ENCODE data around the gene KCNJ18.
"Not testable (repeated sequence)": the region's sequence is repeated elsewhere in the genome, so short reads cannot be mapped to it uniquely, and the experiment has no call there.

The KCNJ18 gene

GRCh38 chr17:21696842-21697507 is 4.7 kb downstream of the KCNJ18 start:
- H3K9me3 ChIP-seq (ENCODE audit: insufficient read depth, low read length); H3K9ac ChIP-seq (ENCODE audit: insufficient read length, low read depth); H3K27me3 ChIP-seq (ENCODE audit: insufficient read depth, insufficient read length); DNase-seq (ENCODE audit: low read depth, low spot score); H3K4me3 ChIP-seq (ENCODE audit: insufficient read length, low read depth); H3K4me1 ChIP-seq (ENCODE audit: insufficient read depth, insufficient read length); H3K36me3 ChIP-seq (ENCODE audit: insufficient read depth, insufficient read length, low read length): not testable (repeated sequence)

GRCh38 chr17:21697508-21697860 is 5.2 kb downstream of the KCNJ18 start:
- H3K36me3 ChIP-seq (ENCODE audit: insufficient read depth, insufficient read length, low read length); H3K4me1 ChIP-seq (ENCODE audit: insufficient read depth, insufficient read length); H3K4me3 ChIP-seq (ENCODE audit: insufficient read length, low read depth); H3K27me3 ChIP-seq (ENCODE audit: insufficient read depth, insufficient read length); H3K9ac ChIP-seq (ENCODE audit: insufficient read length, low read depth); H3K9me3 ChIP-seq (ENCODE audit: insufficient read depth, low read length); DNase-seq (ENCODE audit: low read depth, low spot score): not testable (repeated sequence)

GRCh38 chr17:21698437-21699075 is 6.2 kb downstream of the KCNJ18 start:
- H3K27me3 ChIP-seq (ENCODE audit: insufficient read depth, insufficient read length); DNase-seq (ENCODE audit: low read depth, low spot score); H3K4me1 ChIP-seq (ENCODE audit: insufficient read depth, insufficient read length); H3K9me3 ChIP-seq (ENCODE audit: insufficient read depth, low read length); H3K36me3 ChIP-seq (ENCODE audit: insufficient read depth, insufficient read length, low read length); H3K4me3 ChIP-seq (ENCODE audit: insufficient read length, low read depth); H3K9ac ChIP-seq (ENCODE audit: insufficient read length, low read depth): not testable (repeated sequence)

GRCh38 chr17:21699124-21699523 is 6.8 kb downstream of the KCNJ18 start:
- not testable (repeated sequence) for H3K9ac ChIP-seq (ENCODE audit: insufficient read length, low read depth); H3K9me3 ChIP-seq (ENCODE audit: insufficient read depth, low read length); H3K4me3 ChIP-seq (ENCODE audit: insufficient read length, low read depth); H3K36me3 ChIP-seq (ENCODE audit: insufficient read depth, insufficient read length, low read length); H3K4me1 ChIP-seq (ENCODE audit: insufficient read depth, insufficient read length); H3K27me3 ChIP-seq (ENCODE audit: insufficient read depth, insufficient read length); DNase-seq (ENCODE audit: low read depth, low spot score)

GRCh38 chr17:21699573-21700236 is 7.4 kb downstream of the KCNJ18 start:
- H3K4me1 ChIP-seq (ENCODE audit: insufficient read depth, insufficient read length); H3K36me3 ChIP-seq (ENCODE audit: insufficient read depth, insufficient read length, low read length); DNase-seq (ENCODE audit: low read depth, low spot score); H3K4me3 ChIP-seq (ENCODE audit: insufficient read length, low read depth); H3K27me3 ChIP-seq (ENCODE audit: insufficient read depth, insufficient read length); H3K9ac ChIP-seq (ENCODE audit: insufficient read length, low read depth); H3K9me3 ChIP-seq (ENCODE audit: insufficient read depth, low read length): not testable (repeated sequence)

- not testable (repeated sequence) for H3K36me3 ChIP-seq (ENCODE audit: insufficient read depth, insufficient read length, low read length); H3K4me1 ChIP-seq (ENCODE audit: insufficient read depth, insufficient read length); H3K9me3 ChIP-seq (ENCODE audit: insufficient read depth, low read length); DNase-seq (ENCODE audit: low read depth, low spot score); H3K27me3 ChIP-seq (ENCODE audit: insufficient read depth, insufficient read length); H3K4me3 ChIP-seq (ENCODE audit: insufficient read length, low read depth); H3K9ac ChIP-seq (ENCODE audit: insufficient read length, low read depth)
Measured at GRCh38 chr17:21701090-21701489, 8.8 kb downstream of the KCNJ18 start.

- not testable (repeated sequence) for H3K4me3 ChIP-seq (ENCODE audit: insufficient read length, low read depth); H3K9me3 ChIP-seq (ENCODE audit: insufficient read depth, low read length); H3K4me1 ChIP-seq (ENCODE audit: insufficient read depth, insufficient read length); H3K27me3 ChIP-seq (ENCODE audit: insufficient read depth, insufficient read length); DNase-seq (ENCODE audit: low read depth, low spot score); H3K36me3 ChIP-seq (ENCODE audit: insufficient read depth, insufficient read length, low read length); H3K9ac ChIP-seq (ENCODE audit: insufficient read length, low read depth)
Measured at GRCh38 chr17:21702029-21702428, 9.7 kb downstream of the KCNJ18 start.

GRCh38 chr17:21702521-21702920 is 10.2 kb downstream of the KCNJ18 start:
- not testable (repeated sequence) for DNase-seq (ENCODE audit: low read depth, low spot score); H3K4me1 ChIP-seq (ENCODE audit: insufficient read depth, insufficient read length); H3K36me3 ChIP-seq (ENCODE audit: insufficient read depth, insufficient read length, low read length); H3K9ac ChIP-seq (ENCODE audit: insufficient read length, low read depth); H3K9me3 ChIP-seq (ENCODE audit: insufficient read depth, low read length); H3K4me3 ChIP-seq (ENCODE audit: insufficient read length, low read depth); H3K27me3 ChIP-seq (ENCODE audit: insufficient read depth, insufficient read length)

GRCh38 chr17:21702940-21703640 is 10.8 kb downstream of the KCNJ18 start:
- not testable (repeated sequence) for H3K27me3 ChIP-seq (ENCODE audit: insufficient read depth, insufficient read length); DNase-seq (ENCODE audit: low read depth, low spot score); H3K9me3 ChIP-seq (ENCODE audit: insufficient read depth, low read length); H3K4me1 ChIP-seq (ENCODE audit: insufficient read depth, insufficient read length); H3K36me3 ChIP-seq (ENCODE audit: insufficient read depth, insufficient read length, low read length); H3K9ac ChIP-seq (ENCODE audit: insufficient read length, low read depth); H3K4me3 ChIP-seq (ENCODE audit: insufficient read length, low read depth)

GRCh38 chr17:21703891-21704872 is 11.9 kb downstream of the KCNJ18 start:
- not testable (repeated sequence) for DNase-seq (ENCODE audit: low read depth, low spot score); H3K4me3 ChIP-seq (ENCODE audit: insufficient read length, low read depth); H3K36me3 ChIP-seq (ENCODE audit: insufficient read depth, insufficient read length, low read length); H3K27me3 ChIP-seq (ENCODE audit: insufficient read depth, insufficient read length); H3K4me1 ChIP-seq (ENCODE audit: insufficient read depth, insufficient read length); H3K9me3 ChIP-seq (ENCODE audit: insufficient read depth, low read length); H3K9ac ChIP-seq (ENCODE audit: insufficient read length, low read depth)

Data from NT2/D1 (cell line).